Lung (tissue), 12 donors: ENCODE measurements around the gene KCNB1. TPM values are rescaled to one million over a fixed set of nuclear protein-coding genes. Genes with fewer than 3 reads are reported as not detected.
A peak's percentile ranks its signal among the peaks of the same experiment; 100 is the strongest.
"Not testable (repeated sequence)": the region's sequence is repeated elsewhere in the genome, so short reads cannot be mapped to it uniquely, and the experiment has no call there.

Experiments used
- ATAC-seq: fragments of 200-7000 bp; cut with Tn5 transposase; one replicate; pipeline ENCODE4 v1.9.1; 2020; ENCODE audit warnings: moderate number of reproducible peaks; ENCODE audit not compliant: insufficient read depth, low FRiP score
- DNase-seq, 3 donors: peaks; one replicate each; pipeline ENCODE4 v3.0.0-alpha.2; 2013 to 2017
- H3K27ac ChIP-seq, 2 donors: one replicate each; pipeline ENCODE4 v1.5.1; 2013; ENCODE audit warnings: mild to moderate bottlenecking in 2 of 2, moderate library complexity in 2 of 2, control low read depth in 1 of 2, inconsistent platforms in 1 of 2, low read depth in 1 of 2, low read length in 1 of 2
- H3K27me3 ChIP-seq, 3 donors: one replicate each; pipeline ENCODE4 v1.5.1; 2013; ENCODE audit warnings: low read length in 2 of 3; ENCODE audit not compliant: control insufficient read depth in 3 of 3, insufficient read depth in 3 of 3
- H3K36me3 ChIP-seq, 4 donors: one replicate each; pipeline ENCODE4 v1.5.1; 2013; ENCODE audit warnings: low read length in 4 of 4, mild to moderate bottlenecking in 1 of 4, moderate library complexity in 1 of 4; ENCODE audit not compliant: control insufficient read depth in 4 of 4, insufficient read depth in 4 of 4
- H3K4me1 ChIP-seq, 5 donors: one replicate each; pipeline ENCODE4 v1.5.1; 2013; ENCODE audit warnings: low read length in 5 of 5, mild to moderate bottlenecking in 2 of 5, moderate library complexity in 1 of 5; ENCODE audit not compliant: control insufficient read depth in 5 of 5, insufficient read depth in 5 of 5
- H3K4me3 ChIP-seq: one replicate; pipeline ENCODE4 v1.5.1; 2013; ENCODE audit warnings: mild to moderate bottlenecking, control low read depth, moderate library complexity
- H3K9ac ChIP-seq, 2 donors: one replicate each; pipeline ENCODE4 v1.5.1; 2013; ENCODE audit warnings: low read length in 2 of 2, control low read depth in 1 of 2; ENCODE audit not compliant: insufficient read depth in 1 of 2
- H3K9me3 ChIP-seq, 4 donors: one replicate each; pipeline ENCODE4 v1.5.1; 2013; ENCODE audit warnings: low read length in 3 of 4, mild to moderate bottlenecking in 1 of 4, moderate library complexity in 1 of 4; ENCODE audit not compliant: control insufficient read depth in 4 of 4, insufficient read depth in 3 of 4
- WGBS, 2 donors: extraction: QIAGEN DNeasy Blood & Tissue Kit; methylation state at CpG; one replicate each; pipeline ENCODE4 v1.1.7; 2013; 5-methylcytosine and 5-hydroxymethylcytosine counted together
- polyA plus RNA-seq, 2 donors: library from polyadenylated mRNA; stranded (reverse); fragments of 200-250 nt; gene quantifications; one replicate each; pipeline ENCODE4 v1.2.1, GENCODE V29; 2013
- total RNA-seq, 2 donors: library from RNA; depleted of rRNA in 1 of 2; stranded (reverse); fragments of >200 nt in 1 of 2; gene quantifications; one replicate each; pipeline ENCODE4 v1.2.1, GENCODE V29; 2014 to 2021
- TF ChIP-seq, protein P1 (sequence below): IDR thresholded peaks from 2 replicates; pipeline ENCODE4 v1.5.1; 2012; ENCODE audit warnings: mild to moderate bottlenecking; ENCODE audit errors: control extremely low read depth, extremely low read depth
- donor health status: control.
- donor health status: control.
- donor health status: Bipolar disorder and iron deficiency.
- donor health status: healthy.
- donor health status: DM: yes; HTN: yes; CAD: no.

KCNB1 gene
- total and polyA plus RNA-seq, 4 donors = 0.11 to 1.0 (median 0.57) TPM

DNA sequence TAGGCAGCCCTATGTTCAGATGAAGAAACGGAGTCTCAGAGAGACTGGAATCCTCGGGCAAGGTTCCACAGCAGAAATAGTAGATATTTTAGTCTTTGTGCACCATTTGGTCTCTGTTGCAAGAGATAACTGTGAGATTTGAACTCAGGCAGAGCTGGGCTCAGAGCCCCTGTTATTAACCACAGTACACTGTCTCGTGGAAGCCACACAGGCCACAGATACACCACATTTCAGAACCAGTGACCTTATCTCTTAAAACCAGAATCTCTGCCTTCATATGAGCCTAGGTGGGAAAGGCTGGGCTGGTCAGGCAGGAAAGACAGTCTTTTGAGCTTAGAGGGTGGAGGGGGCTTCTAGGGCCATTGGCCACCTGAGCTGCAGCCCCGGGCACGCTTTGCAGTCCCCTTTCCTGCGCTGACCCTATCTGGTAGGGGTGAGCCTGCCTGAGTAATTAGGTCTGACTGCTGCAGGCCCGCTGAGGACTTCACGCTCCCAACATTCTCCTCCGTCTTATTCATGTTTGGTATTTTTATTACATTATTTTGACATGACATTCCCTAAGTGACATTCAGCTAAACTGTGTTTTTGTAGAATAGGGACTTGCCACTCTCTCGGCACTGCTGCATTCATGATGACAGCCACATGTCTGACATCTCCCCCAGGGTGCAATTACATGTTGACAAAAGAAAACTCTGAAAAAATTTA, 71.1 kb downstream of the KCNB1 start:
- H3K36me3 ChIP-seq = no peaks in the 10 kb centered on the region
- no peak overlapping the region for H3K27ac ChIP-seq
- H3K9me3 ChIP-seq = no peaks in the 10 kb centered on the region
- DNase-seq (no peak), ATAC-seq (no peak)
- 72 to 73% methylated on average over 10 of the region's 10 CpGs for WGBS, 2 donors
- TF ChIP-seq, protein P1, sequence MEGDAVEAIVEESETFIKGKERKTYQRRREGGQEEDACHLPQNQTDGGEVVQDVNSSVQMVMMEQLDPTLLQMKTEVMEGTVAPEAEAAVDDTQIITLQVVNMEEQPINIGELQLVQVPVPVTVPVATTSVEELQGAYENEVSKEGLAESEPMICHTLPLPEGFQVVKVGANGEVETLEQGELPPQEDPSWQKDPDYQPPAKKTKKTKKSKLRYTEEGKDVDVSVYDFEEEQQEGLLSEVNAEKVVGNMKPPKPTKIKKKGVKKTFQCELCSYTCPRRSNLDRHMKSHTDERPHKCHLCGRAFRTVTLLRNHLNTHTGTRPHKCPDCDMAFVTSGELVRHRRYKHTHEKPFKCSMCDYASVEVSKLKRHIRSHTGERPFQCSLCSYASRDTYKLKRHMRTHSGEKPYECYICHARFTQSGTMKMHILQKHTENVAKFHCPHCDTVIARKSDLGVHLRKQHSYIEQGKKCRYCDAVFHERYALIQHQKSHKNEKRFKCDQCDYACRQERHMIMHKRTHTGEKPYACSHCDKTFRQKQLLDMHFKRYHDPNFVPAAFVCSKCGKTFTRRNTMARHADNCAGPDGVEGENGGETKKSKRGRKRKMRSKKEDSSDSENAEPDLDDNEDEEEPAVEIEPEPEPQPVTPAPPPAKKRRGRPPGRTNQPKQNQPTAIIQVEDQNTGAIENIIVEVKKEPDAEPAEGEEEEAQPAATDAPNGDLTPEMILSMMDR = no peak
- H3K4me1 ChIP-seq = peaks cover 0 to 1% (median 0%) of the 10 kb centered on the region in 5 donors
- no peaks in the 10 kb centered on the region for H3K27me3 ChIP-seq
- no peak overlapping the region for H3K4me3 ChIP-seq
- no peak overlapping the region for H3K9ac ChIP-seq

DNA sequence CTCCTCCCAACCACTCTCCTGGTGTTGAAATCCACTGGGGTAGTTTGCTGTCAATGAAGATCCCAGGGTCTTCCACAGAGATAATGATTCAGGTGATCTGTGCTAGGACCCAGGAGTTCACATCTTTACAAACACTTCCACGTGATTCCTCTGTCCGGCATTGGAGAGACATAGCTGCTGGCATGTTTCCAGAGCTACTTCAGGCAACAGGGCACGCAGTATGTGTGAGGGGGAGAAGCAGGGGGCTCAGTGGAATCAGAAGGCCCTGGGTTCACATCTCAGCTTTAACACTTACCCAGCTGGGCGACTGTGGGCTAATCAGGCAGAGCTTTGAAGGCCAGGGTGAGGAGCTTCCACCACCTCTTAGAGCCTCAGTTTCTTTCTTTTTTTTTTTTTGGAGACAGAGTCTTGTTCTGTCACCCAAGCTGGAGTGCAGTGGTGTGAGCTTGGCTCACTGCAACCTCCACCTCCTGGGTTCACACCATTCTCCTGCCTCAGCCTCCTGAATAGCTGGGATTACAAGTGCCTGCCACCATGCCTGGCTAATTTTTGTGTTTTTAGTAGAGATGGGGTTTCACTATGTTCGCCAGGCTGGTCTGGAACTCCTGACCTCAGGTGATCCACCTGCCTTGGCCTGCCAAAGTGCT, 72.4 kb downstream of the KCNB1 start:
- not testable (repeated sequence) for ATAC-seq, H3K9me3 ChIP-seq, H3K36me3 ChIP-seq, H3K4me3 ChIP-seq, H3K4me1 ChIP-seq, H3K27me3 ChIP-seq, H3K27ac ChIP-seq, H3K9ac ChIP-seq
- WGBS, 2 donors = 59 to 62% methylated on average over 5 of the region's 5 CpGs
- peak in 1 of 3 donors; percentile 43 for DNase-seq

DNA sequence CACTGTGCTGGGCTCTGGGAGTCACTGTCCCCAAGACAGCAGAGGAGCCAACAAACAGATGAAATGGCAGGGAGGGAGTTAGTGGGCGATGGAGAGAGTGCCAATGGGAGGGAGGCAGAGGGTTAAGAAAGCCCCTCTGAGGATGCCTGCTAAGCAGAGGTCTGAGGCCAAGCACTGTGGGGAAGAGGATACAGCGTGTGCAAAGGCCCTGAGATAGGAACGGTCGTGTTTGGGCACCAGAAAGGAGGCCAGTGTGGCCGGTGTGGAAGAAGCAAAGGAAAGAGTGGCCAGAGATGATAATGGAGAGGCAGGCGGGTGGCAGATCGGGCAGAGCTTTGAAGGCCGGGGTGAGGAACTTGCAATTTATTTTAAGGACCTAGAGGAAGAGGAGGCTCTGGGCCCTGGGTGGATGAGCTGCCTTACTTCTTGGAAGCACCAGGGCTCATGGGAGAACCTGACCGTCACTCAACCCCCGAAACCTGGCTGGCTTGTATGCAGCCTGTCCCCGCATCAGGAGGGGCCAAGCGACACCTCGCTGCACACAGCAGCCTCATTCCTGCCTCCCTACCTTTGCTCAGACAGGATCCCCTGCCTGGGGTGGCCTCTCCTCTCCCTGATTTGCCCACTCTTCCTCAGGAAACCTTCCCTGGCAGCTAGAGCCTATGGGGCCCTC, 73.0 kb downstream of the KCNB1 start:
- peaks cover 0 to 3% (median 0%) of the 10 kb centered on the region in 3 donors for H3K27me3 ChIP-seq

More for the DNA sequence above, 73.0 kb downstream of the KCNB1 start:
- WGBS, 2 donors = 85 to 89% methylated on average over 13 of the region's 13 CpGs
- ATAC-seq (no peak), DNase-seq (no peak)
- Histone ChIP-seq H3K27ac (no peak overlapping the region), H3K4me3 (no peak overlapping the region), H3K9me3 (no peaks in the 10 kb centered on the region), H3K36me3 (no peaks in the 10 kb centered on the region), H3K4me1 (peaks cover 0 to 1% (median 0%) of the 10 kb centered on the region in 5 donors), H3K9ac (no peak overlapping the region)
- TF ChIP-seq, protein P1 = no peak
